ENCODE data around the gene SEPTIN6. TPM values are rescaled to one million over a fixed set of nuclear protein-coding genes. Genes with fewer than 3 reads are reported as not detected.

Gene SEPTIN6
- 28.9 and 39.1 TPM in 2 replicates for total RNA-seq (2014; rRNA removed)
- percentile 58 among the genes with signal in this experiment for Bru-seq, nascent RNA
- percentile 57 among the genes with signal in this experiment for BruChase-seq, experiment 1, labeled RNA remaining after a 6-hour chase
- percentile 54 among the genes with signal in this experiment for BruChase-seq, experiment 2, labeled RNA remaining after a 2-hour chase
- long read RNA-seq, full-length matches to known transcripts, result 33 of 47 reads
- long read RNA-seq, partial matches to known transcripts, result 5 of 47 reads
- long read RNA-seq, other reads (novel, unspliced or antisense), result 9 of 47 reads

DNA sequence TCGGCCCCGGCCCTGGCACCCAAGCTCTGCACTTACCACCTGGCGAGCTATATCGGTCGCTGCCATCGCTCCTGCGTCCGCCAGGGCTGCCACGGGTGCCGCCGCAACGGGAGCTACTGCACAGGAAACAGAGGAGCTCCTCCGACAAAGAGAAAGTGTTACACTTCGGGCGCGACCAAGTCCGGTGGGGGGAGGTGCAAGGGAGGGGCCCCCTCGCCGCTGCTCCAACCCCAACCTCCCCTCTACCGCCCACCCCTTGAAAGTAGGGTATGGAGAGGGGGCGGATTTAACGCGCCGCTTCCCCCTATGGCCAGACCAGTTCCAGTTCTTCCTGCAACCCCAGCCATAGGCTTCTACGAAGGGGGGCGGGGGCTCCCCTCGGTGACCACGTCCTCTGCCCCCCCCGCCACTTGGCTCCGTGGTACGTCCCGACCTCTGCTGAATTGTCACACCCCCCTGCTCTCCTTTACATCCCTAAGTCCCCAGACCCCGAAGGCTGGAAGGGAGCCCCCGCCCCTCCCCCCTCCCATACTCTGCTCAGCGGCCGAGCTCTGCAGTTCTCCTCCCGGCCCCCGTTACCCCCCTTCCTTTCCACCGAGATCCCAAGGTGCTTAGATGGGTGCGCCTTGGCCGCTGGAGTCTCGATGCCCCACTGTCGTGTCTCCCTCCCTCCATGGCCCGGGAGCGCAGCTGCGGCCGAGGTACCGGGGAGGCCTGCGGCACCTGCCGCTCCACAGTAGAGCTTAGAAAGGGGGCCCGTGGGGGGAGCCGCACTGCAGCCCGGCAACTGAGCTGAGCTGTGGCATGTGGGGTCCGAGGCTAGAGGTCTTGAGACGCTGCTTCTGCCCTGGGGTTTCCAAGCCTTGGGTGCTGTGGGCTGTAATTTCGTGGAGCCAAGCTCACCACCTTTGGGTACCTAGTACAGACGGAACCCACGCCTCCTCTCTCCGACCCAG is at the start of gene SEPTIN6:
TSS of gene SEPTIN6 (minus strand) at position 129 of the 956 bp plus-strand sequence. CDS start at position 66, 63 bp downstream.
- no peak within 1 kb of the TSS for H3K27ac ChIP-seq (ENCODE audit: low read length)

DNA sequence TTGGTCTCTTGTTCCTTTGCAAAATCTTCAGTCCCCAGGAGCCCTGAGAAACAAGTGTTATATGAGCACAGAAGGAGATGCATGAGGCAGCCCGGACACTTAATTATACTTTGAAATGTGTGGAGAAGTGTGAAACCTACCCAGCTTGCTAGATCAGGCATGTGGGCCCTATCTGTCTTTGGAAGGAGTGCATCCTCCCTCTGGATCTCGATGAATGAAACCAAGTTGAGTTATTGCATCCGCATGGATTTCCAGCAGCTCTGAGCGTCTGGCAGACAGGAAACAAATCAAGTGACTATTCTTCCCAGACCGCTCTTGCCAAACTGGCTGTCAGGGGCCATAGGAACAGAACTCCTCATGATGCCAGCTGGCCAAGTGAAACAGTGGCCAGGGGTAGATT is 45.8 kb upstream of the SEPTIN6 start:
- no peak overlapping the region for H3K27ac ChIP-seq (ENCODE audit: low read length)
- H2AFZ ChIP-seq (ENCODE audit: low read length), result no peak overlapping the region
- TF ChIP-seq EZH2 (IDR thresholded peaks at IDR 0.05; ENCODE audit: low read length, unreplicated experiment) (no peak), EZH2phosphoT487 (IDR thresholded peaks at IDR 0.05; ENCODE audit: borderline replicate concordance, low read length) (no peak)
- TF ChIP-seq, protein P1, sequence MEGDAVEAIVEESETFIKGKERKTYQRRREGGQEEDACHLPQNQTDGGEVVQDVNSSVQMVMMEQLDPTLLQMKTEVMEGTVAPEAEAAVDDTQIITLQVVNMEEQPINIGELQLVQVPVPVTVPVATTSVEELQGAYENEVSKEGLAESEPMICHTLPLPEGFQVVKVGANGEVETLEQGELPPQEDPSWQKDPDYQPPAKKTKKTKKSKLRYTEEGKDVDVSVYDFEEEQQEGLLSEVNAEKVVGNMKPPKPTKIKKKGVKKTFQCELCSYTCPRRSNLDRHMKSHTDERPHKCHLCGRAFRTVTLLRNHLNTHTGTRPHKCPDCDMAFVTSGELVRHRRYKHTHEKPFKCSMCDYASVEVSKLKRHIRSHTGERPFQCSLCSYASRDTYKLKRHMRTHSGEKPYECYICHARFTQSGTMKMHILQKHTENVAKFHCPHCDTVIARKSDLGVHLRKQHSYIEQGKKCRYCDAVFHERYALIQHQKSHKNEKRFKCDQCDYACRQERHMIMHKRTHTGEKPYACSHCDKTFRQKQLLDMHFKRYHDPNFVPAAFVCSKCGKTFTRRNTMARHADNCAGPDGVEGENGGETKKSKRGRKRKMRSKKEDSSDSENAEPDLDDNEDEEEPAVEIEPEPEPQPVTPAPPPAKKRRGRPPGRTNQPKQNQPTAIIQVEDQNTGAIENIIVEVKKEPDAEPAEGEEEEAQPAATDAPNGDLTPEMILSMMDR (conservative IDR thresholded peaks at IDR 0.05; ENCODE audit: low read depth, low read length), result no peak
- no peaks in the 10 kb centered on the region for H4K20me1 ChIP-seq (ENCODE audit: low read length)
- H3K27me3 ChIP-seq (ENCODE audit: low read length), result no peaks in the 10 kb centered on the region
- no peaks in the 10 kb centered on the region for H3K9me2 ChIP-seq (replicated peaks; ENCODE audit: low read length)
- no peak overlapping the region for H3K4me3 ChIP-seq (ENCODE audit: low read length)
- intact Hi-C loops (cut with micrococcal nuclease), result no loop called here
- no peaks in the 10 kb centered on the region for H3K36me3 ChIP-seq (ENCODE audit: low read depth, low read length)
- H3K4me2 ChIP-seq (ENCODE audit: low read length), result no peak overlapping the region
- ATAC-seq, result no peak
- POLR2A ChIA-PET (ENCODE audit: unreplicated experiment), result no interaction called here
- no peaks in the 10 kb centered on the region for H3K79me2 ChIP-seq (ENCODE audit: low read length)
- H3K9ac ChIP-seq (ENCODE audit: low read length), result no peak overlapping the region
- no TSS peak for BruUV-seq (replicated peaks)
- H3K4me1 ChIP-seq (ENCODE audit: insufficient read depth, low read length), result no peaks in the 10 kb centered on the region
- no peaks in the 10 kb centered on the region for H3K9me3 ChIP-seq (ENCODE audit: low read length)
- H3F3A ChIP-seq (ENCODE audit: low read length, unreplicated experiment), result no peaks in the 10 kb centered on the region
- no peak for DNase-seq
- CTCF ChIA-PET, result no interaction called here

More for the DNA sequence above, at the start of gene SEPTIN6:
- intact Hi-C loops (cut with micrococcal nuclease), result loop anchor here (2.0 to 5.0 kb wide), 2 partner anchors 37 to 81 kb away; no protein-coding TSS in a partner anchor
- Histone ChIP-seq H3K9ac (ENCODE audit: low read length) (peak within 1 kb of the TSS; percentile 60), H3K9me3 (ENCODE audit: low read length) (no peaks in the 10 kb centered on the region), H3K9me2 (replicated peaks; ENCODE audit: low read length) (no peaks in the 10 kb centered on the region), H3K79me2 (ENCODE audit: low read length) (peaks cover 22% of the 10 kb centered on the region), H3F3A (ENCODE audit: low read length, unreplicated experiment) (no peaks in the 10 kb centered on the region), H3K4me2 (ENCODE audit: low read length) (peak within 1 kb of the TSS; percentile 87), H2AFZ (ENCODE audit: low read length) (peak within 1 kb of the TSS; percentile 93), H3K27me3 (ENCODE audit: low read length) (no peaks in the 10 kb centered on the region), H3K36me3 (ENCODE audit: low read depth, low read length) (no peaks in the 10 kb centered on the region), H3K4me1 (ENCODE audit: insufficient read depth, low read length) (peaks cover 11% of the 10 kb centered on the region), H4K20me1 (ENCODE audit: low read length) (no peaks in the 10 kb centered on the region), H3K4me3 (ENCODE audit: low read length) (peak within 1 kb of the TSS; percentile 82)
- CTCF ChIA-PET, result interaction anchor here (0.6 to 1.0 kb wide), 4 partner anchors 83 to 186 kb away, joined by 3 to 7 read pairs (median 4); no protein-coding TSS in a partner anchor
- no TSS peak for BruUV-seq (replicated peaks)
- POLR2A ChIA-PET (ENCODE audit: unreplicated experiment), result interaction anchor here (0.6 to 0.7 kb wide), 2 partner anchors 80 to 115 kb away, joined by 4 to 10 read pairs; no protein-coding TSS in a partner anchor
- ATAC-seq (peak; percentile 81), DNase-seq (peak; percentile 65)
- TF ChIP-seq EZH2 (IDR thresholded peaks at IDR 0.05; ENCODE audit: low read length, unreplicated experiment), result no peak
- TF ChIP-seq EZH2phosphoT487 (IDR thresholded peaks at IDR 0.05; ENCODE audit: borderline replicate concordance, low read length), result no peak
- TF ChIP-seq, protein P1 (conservative IDR thresholded peaks at IDR 0.05; ENCODE audit: low read depth, low read length), result no peak

Measured in PC-3 (cell line).